Measurements from ENCODE around the gene RASL12. TPM values are rescaled to one million over a fixed set of nuclear protein-coding genes. Genes with fewer than 3 reads are reported as not detected.

The RASL12 gene
- total RNA-seq, 1 donor from 2014 or later: 5.8 TPM

- H3K27me3 ChIP-seq: peaks cover 30% of the 10 kb centered on the region
- no peaks in the 10 kb centered on the region for H4K20me1 ChIP-seq (ENCODE audit: low read depth)
- H3K9ac ChIP-seq: no peak overlapping the region
- H3K36me3 Mint-ChIP-seq: no peaks in the 10 kb centered on the region
- H3K9me3 ChIP-seq (ENCODE audit: low read depth): no peaks in the 10 kb centered on the region
- H3K9me3 Mint-ChIP-seq: peaks cover 4% of the 10 kb centered on the region
- no peak overlapping the region for H3K27ac Mint-ChIP-seq
- no peak overlapping the region for H3K4me3 ChIP-seq
- DNase-seq (ENCODE audit: low spot score): no peak
- H3K4me3 Mint-ChIP-seq: no peak overlapping the region
- TF ChIP-seq EZH2 (IDR thresholded peaks at IDR 0.05): no peak
- no peak for TF ChIP-seq CTCF (IDR thresholded peaks at IDR 0.05)
- TF ChIP-seq EZH2phosphoT487 (IDR thresholded peaks at IDR 0.05): no peak
- H3K4me1 ChIP-seq: peaks cover 30% of the 10 kb centered on the region
- no peaks in the 10 kb centered on the region for H3K79me2 ChIP-seq (ENCODE audit: low read depth)
- H3K27me3 Mint-ChIP-seq (ENCODE audit: insufficient read depth, low read depth): peaks cover 21% of the 10 kb centered on the region
- peaks cover 37% of the 10 kb centered on the region for H3F3A ChIP-seq (ENCODE audit: low read depth)
- no peak overlapping the region for H2AFZ ChIP-seq (replicated peaks)
- no peak overlapping the region for H3K4me2 ChIP-seq
- peaks cover 34% of the 10 kb centered on the region for H3K4me1 Mint-ChIP-seq
- no peak overlapping the region for H3K27ac ChIP-seq
- H3K36me3 ChIP-seq: no peaks in the 10 kb centered on the region
These were observed 1.4 kb upstream of the RASL12 start for GRCh38 chr15:65069179-65069578.

- Histone ChIP-seq H3K9ac (no peak overlapping the region), H3K27me3 (peaks cover 30% of the 10 kb centered on the region), H3F3A (ENCODE audit: low read depth) (peaks cover 37% of the 10 kb centered on the region), H3K36me3 (no peaks in the 10 kb centered on the region), H3K79me2 (ENCODE audit: low read depth) (no peaks in the 10 kb centered on the region), H3K9me3 (ENCODE audit: low read depth) (no peaks in the 10 kb centered on the region), H3K4me2 (peak overlapping the region; percentile 95), H2AFZ (replicated peaks) (peak overlapping the region; percentile 83), H4K20me1 (ENCODE audit: low read depth) (no peaks in the 10 kb centered on the region), H3K4me3 (peak overlapping the region; percentile 51), H3K27ac (no peak overlapping the region), H3K4me1 (peaks cover 30% of the 10 kb centered on the region)
- Mint-ChIP-seq H3K4me3 (peak overlapping the region; percentile 39), H3K27me3 (ENCODE audit: insufficient read depth, low read depth) (peaks cover 21% of the 10 kb centered on the region), H3K36me3 (no peaks in the 10 kb centered on the region), H3K4me1 (peaks cover 34% of the 10 kb centered on the region), H3K27ac (no peak overlapping the region), H3K9me3 (peaks cover 4% of the 10 kb centered on the region)
- TF ChIP-seq CTCF (IDR thresholded peaks at IDR 0.05) (no peak), EZH2 (IDR thresholded peaks at IDR 0.05) (no peak), EZH2phosphoT487 (IDR thresholded peaks at IDR 0.05) (no peak)
- no peak for DNase-seq (ENCODE audit: low spot score)
These were observed 605 bp upstream of the RASL12 start for GRCh38 chr15:65068403-65068788.

- DNase-seq (ENCODE audit: low spot score): no peak
- H3K9me3 Mint-ChIP-seq: peaks cover 4% of the 10 kb centered on the region
- H3K9ac ChIP-seq: no peak overlapping the region
- H3K4me1 ChIP-seq: peaks cover 30% of the 10 kb centered on the region
- no peaks in the 10 kb centered on the region for H4K20me1 ChIP-seq (ENCODE audit: low read depth)
- no peaks in the 10 kb centered on the region for H3K79me2 ChIP-seq (ENCODE audit: low read depth)
- peak overlapping the region; percentile 95 for H3K4me2 ChIP-seq
- H3K36me3 Mint-ChIP-seq: no peaks in the 10 kb centered on the region
- peaks cover 37% of the 10 kb centered on the region for H3F3A ChIP-seq (ENCODE audit: low read depth)
- H3K36me3 ChIP-seq: no peaks in the 10 kb centered on the region
- H3K27me3 ChIP-seq: peaks cover 30% of the 10 kb centered on the region
- TF ChIP-seq EZH2 (IDR thresholded peaks at IDR 0.05): peak; percentile 23
- TF ChIP-seq EZH2phosphoT487 (IDR thresholded peaks at IDR 0.05): no peak
- no peak for TF ChIP-seq CTCF (IDR thresholded peaks at IDR 0.05)
- H3K9me3 ChIP-seq (ENCODE audit: low read depth): no peaks in the 10 kb centered on the region
- peaks cover 22% of the 10 kb centered on the region for H3K27me3 Mint-ChIP-seq (ENCODE audit: insufficient read depth, low read depth)
- H3K4me3 ChIP-seq: peak overlapping the region; percentile 51
- no peak overlapping the region for H3K27ac ChIP-seq
- peak overlapping the region; percentile 83 for H2AFZ ChIP-seq (replicated peaks)
- peaks cover 34% of the 10 kb centered on the region for H3K4me1 Mint-ChIP-seq
- no peak overlapping the region for H3K27ac Mint-ChIP-seq
- peak overlapping the region; percentile 71 for H3K4me3 Mint-ChIP-seq
These were observed 510 bp downstream of the RASL12 start for GRCh38 chr15:65067317-65067644.
